Fibroblast of lung (primary cell): ENCODE data around the gene FNDC8. TPM values are rescaled to one million over a fixed set of nuclear protein-coding genes. Genes with fewer than 3 reads are reported as not detected.

ENCODE experiments used
- DNase-seq, 2 donors: peaks; one replicate each; pipeline versions ENCODE4 v3.0.0 to v3.0.0-alpha.2; 2010; ENCODE audit warnings: low read depth in 2 of 2
- H2AFZ ChIP-seq: 2 replicates; pipeline ENCODE4 v1.5.1; 2012; ENCODE audit warnings: low read length, control low read depth, inconsistent platforms
- H3K27ac ChIP-seq: 2 replicates; pipeline ENCODE4 v1.5.1; 2011; ENCODE audit warnings: low read length, control low read depth; ENCODE audit not compliant: insufficient read depth
- H3K27me3 ChIP-seq: 2 replicates; pipeline ENCODE4 v1.5.1; 2011; ENCODE audit warnings: mild to moderate bottlenecking, low read length; ENCODE audit not compliant: control insufficient read depth, insufficient read depth
- H3K36me3 ChIP-seq: 2 replicates; pipeline ENCODE4 v1.5.1; 2011; ENCODE audit warnings: low read length; ENCODE audit not compliant: control insufficient read depth, insufficient read depth
- H3K4me1 ChIP-seq: 2 replicates; pipeline ENCODE4 v1.5.1; 2011; ENCODE audit warnings: low read length; ENCODE audit not compliant: control insufficient read depth, insufficient read depth; ENCODE audit errors: extremely low read depth
- H3K4me2 ChIP-seq: 2 replicates; pipeline ENCODE4 v1.5.1; 2011; ENCODE audit warnings: low read length, control low read depth; ENCODE audit not compliant: insufficient read depth; ENCODE audit errors: extremely low read depth
- H3K4me3 ChIP-seq, 4 experiments: fragments of 200-600 bp in 1 of 4; sonication (generic) in 1 of 4; replicated peaks in 1 of 4; 2 replicates each; pipeline ENCODE4 v1.5.1; 2011 to 2016; ENCODE audit warnings: low read length in 4 of 4, low read depth in 3 of 4, mild to moderate bottlenecking in 3 of 4, control low read depth in 2 of 4, inconsistent platforms in 1 of 4, mixed read lengths in 1 of 4; ENCODE audit not compliant: insufficient read depth in 1 of 4; ENCODE audit errors: control extremely low read depth in 1 of 4
- H3K79me2 ChIP-seq: 2 replicates; pipeline ENCODE4 v1.5.1; 2012; ENCODE audit warnings: mild to moderate bottlenecking, low read length, inconsistent platforms; ENCODE audit not compliant: control insufficient read depth, insufficient read depth
- H3K9ac ChIP-seq: 2 replicates; pipeline ENCODE4 v1.5.1; 2011; ENCODE audit warnings: mild to moderate bottlenecking, low read length, control low read depth; ENCODE audit not compliant: insufficient read depth
- H3K9me3 ChIP-seq: 2 replicates; pipeline ENCODE4 v1.5.1; 2012; ENCODE audit warnings: low read depth, low read length; ENCODE audit not compliant: control insufficient read depth, insufficient read depth
- H4K20me1 ChIP-seq: 2 replicates; pipeline ENCODE4 v1.5.1; 2011; ENCODE audit warnings: low read length; ENCODE audit not compliant: control insufficient read depth, insufficient read depth; ENCODE audit errors: extremely low read depth
- CTCF ChIP-seq, 2 donors: IDR thresholded peaks in 1 of 2; conservative IDR thresholded peaks in 1 of 2; 1 replicate in 1 of 2; 2 replicates in 1 of 2; pipeline ENCODE4 v1.5.1; 2011 to 2012; ENCODE audit warnings: low read length in 2 of 2, control low read depth in 1 of 2, inconsistent platforms in 1 of 2, low read depth in 1 of 2, mild to moderate bottlenecking in 1 of 2
- EZH2 ChIP-seq: IDR thresholded peaks from 2 replicates; pipeline ENCODE4 v1.5.1; 2012; ENCODE audit warnings: low read length, control low read depth, mild to moderate bottlenecking; ENCODE audit errors: missing control alignments
- polyA plus RNA-seq, 2 donors: library from polyadenylated mRNA; depleted of rRNA in 1 of 2; stranded (reverse) in 1 of 2; unstranded in 1 of 2; fragments of >200 nt; gene quantifications; 2 replicates each; pipeline ENCODE4 v1.2.1, GENCODE V29; 2011 to 2012; ENCODE audit warnings: missing spikeins in 1 of 2
- total RNA-seq: library from RNA; depleted of rRNA; stranded (reverse); fragments of >200 nt; gene quantifications from 2 replicates; pipeline ENCODE4 v1.2.1, GENCODE V29; 2014

FNDC8 gene
- total and polyA plus RNA-seq, 2 donors (not counting 1 experiment from before 2014, with no cell fraction given): not detected

- Histone ChIP-seq H3K36me3 (peaks cover 36% of the 10 kb centered on the region), H3K4me2 (no peak overlapping the region), H3K27ac (no peak overlapping the region), H3K27me3 (no peaks in the 10 kb centered on the region), H3K4me3 (no peak overlapping the region), H3K9ac (no peak overlapping the region), H4K20me1 (no peaks in the 10 kb centered on the region), H3K9me3 (no peaks in the 10 kb centered on the region), H3K79me2 (peaks cover under 1% of the 10 kb centered on the region), H2AFZ (no peak overlapping the region), H3K4me1 (no peaks in the 10 kb centered on the region)
- no peak for TF ChIP-seq CTCF (conservative IDR thresholded peaks at IDR 0.05 in 1 of 2, IDR thresholded peaks at IDR 0.05 in 1 of 2; ENCODE audit: low read depth in 1 of 2, low read length in 2 of 2)
- no peak for TF ChIP-seq EZH2
- DNase-seq: no peak
Observed at GRCh38 chr17:35135322-35135721, 13.9 kb downstream of the FNDC8 start.

- Histone ChIP-seq H3K27me3 (no peaks in the 10 kb centered on the region), H2AFZ (no peak overlapping the region), H3K9me3 (no peaks in the 10 kb centered on the region), H3K79me2 (peaks cover 16% of the 10 kb centered on the region), H3K9ac (no peak overlapping the region), H3K4me2 (no peak overlapping the region), H3K36me3 (peaks cover 20% of the 10 kb centered on the region), H4K20me1 (no peaks in the 10 kb centered on the region), H3K4me3 (no peak overlapping the region), H3K27ac (no peak overlapping the region), H3K4me1 (peaks cover 2% of the 10 kb centered on the region)
- no peak for TF ChIP-seq EZH2
- TF ChIP-seq CTCF (conservative IDR thresholded peaks at IDR 0.05 in 1 of 2, IDR thresholded peaks at IDR 0.05 in 1 of 2; ENCODE audit: low read depth in 1 of 2, low read length in 2 of 2): no peak
- DNase-seq: no peak
Observed at GRCh38 chr17:35138218-35138617, 16.8 kb downstream of the FNDC8 start.

GRCh38 chr17:35141681-35142466 lies 20.5 kb downstream of the FNDC8 start, which contains the start of gene NLE1:
TSS of gene NLE1 (minus strand) at chr17:35142303. CDS start at chr17:35142275, 28 bp downstream.
- Histone ChIP-seq H3K4me1 (peaks cover 2% of the 10 kb centered on the region), H4K20me1 (no peaks in the 10 kb centered on the region), H3K36me3 (peaks cover 12% of the 10 kb centered on the region), H3K4me2 (peak within 1 kb of the TSS; percentile 83), H3K4me3 (peak within 1 kb of the TSS; percentile 93 to 99 (median 96)), H3K9me3 (no peaks in the 10 kb centered on the region), H3K9ac (peak within 1 kb of the TSS; percentile 68), H3K79me2 (peaks cover 16% of the 10 kb centered on the region), H3K27ac (peak within 1 kb of the TSS; percentile 70), H3K27me3 (peaks cover 4% of the 10 kb centered on the region), H2AFZ (peak within 1 kb of the TSS; percentile 85)
- TF ChIP-seq CTCF (conservative IDR thresholded peaks at IDR 0.05 in 1 of 2, IDR thresholded peaks at IDR 0.05 in 1 of 2; ENCODE audit: low read depth in 1 of 2, low read length in 2 of 2) (peak; percentile 70 to 92), EZH2 (no peak)
- peak; percentile 77 to 80 for DNase-seq
